ENCODE data around the gene AMN1.
A peak's percentile ranks its signal among the peaks of the same experiment; 100 is the strongest.
"Not testable (repeated sequence)": the region's sequence is repeated elsewhere in the genome, so short reads cannot be mapped to it uniquely, and the experiment has no call there.

AMN1 gene

GRCh38 chr12:31728917-31729640 lies at the start of gene AMN1:
Gene AMN1, minus strand, starts transcription at chr12:31729021. Its CDS starts 13 bp downstream, at chr12:31729008.
- no peaks in the 10 kb centered on the region for H3K36me3 ChIP-seq (ENCODE audit: insufficient read depth, low read depth, low read length)
- peaks cover 21% of the 10 kb centered on the region for H3K27me3 ChIP-seq (ENCODE audit: insufficient read depth, low read length)
- H3K9me3 ChIP-seq (ENCODE audit: insufficient read depth, low read depth, low read length), result no peaks in the 10 kb centered on the region
- peaks cover 23% of the 10 kb centered on the region for H3K4me1 ChIP-seq (ENCODE audit: insufficient read depth, low read length)
- peak within 1 kb of the TSS; percentile 81 for H3K9ac ChIP-seq (ENCODE audit: low read depth, low read length)
- peak within 1 kb of the TSS; percentile 89 for H3K4me3 ChIP-seq (ENCODE audit: low read length)
- H3K27ac ChIP-seq (ENCODE audit: low read length), result no peak within 1 kb of the TSS

- Histone ChIP-seq H3K27ac (ENCODE audit: low read length) (no peak overlapping the region), H3K4me1 (ENCODE audit: insufficient read depth, low read length) (no peaks in the 10 kb centered on the region), H3K9ac (ENCODE audit: low read depth, low read length) (no peak overlapping the region), H3K9me3 (ENCODE audit: insufficient read depth, low read depth, low read length) (no peaks in the 10 kb centered on the region), H3K4me3 (ENCODE audit: low read length) (no peak overlapping the region), H3K36me3 (ENCODE audit: insufficient read depth, low read depth, low read length) (no peaks in the 10 kb centered on the region), H3K27me3 (ENCODE audit: insufficient read depth, low read length) (no peaks in the 10 kb centered on the region)
Measured at GRCh38 chr12:31773867-31774266, 45.0 kb upstream of the AMN1 start.

GRCh38 chr12:31773223-31773750 lies 44.5 kb upstream of the AMN1 start:
- no peaks in the 10 kb centered on the region for H3K27me3 ChIP-seq (ENCODE audit: insufficient read depth, low read length)
- no peak overlapping the region for H3K27ac ChIP-seq (ENCODE audit: low read length)
- H3K4me1 ChIP-seq (ENCODE audit: insufficient read depth, low read length), result no peaks in the 10 kb centered on the region
- no peaks in the 10 kb centered on the region for H3K9me3 ChIP-seq (ENCODE audit: insufficient read depth, low read depth, low read length)
- no peaks in the 10 kb centered on the region for H3K36me3 ChIP-seq (ENCODE audit: insufficient read depth, low read depth, low read length)
- H3K9ac ChIP-seq (ENCODE audit: low read depth, low read length), result no peak overlapping the region
- H3K4me3 ChIP-seq (ENCODE audit: low read length), result no peak overlapping the region

GRCh38 chr12:31772685-31773222 lies 43.9 kb upstream of the AMN1 start:
- no peak overlapping the region for H3K4me3 ChIP-seq (ENCODE audit: low read length)
- H3K27me3 ChIP-seq (ENCODE audit: insufficient read depth, low read length), result no peaks in the 10 kb centered on the region
- H3K36me3 ChIP-seq (ENCODE audit: insufficient read depth, low read depth, low read length), result no peaks in the 10 kb centered on the region
- H3K4me1 ChIP-seq (ENCODE audit: insufficient read depth, low read length), result no peaks in the 10 kb centered on the region
- no peak overlapping the region for H3K9ac ChIP-seq (ENCODE audit: low read depth, low read length)
- H3K9me3 ChIP-seq (ENCODE audit: insufficient read depth, low read depth, low read length), result no peaks in the 10 kb centered on the region
- H3K27ac ChIP-seq (ENCODE audit: low read length), result no peak overlapping the region

GRCh38 chr12:31772186-31772585 lies 43.4 kb upstream of the AMN1 start:
- H3K4me3 ChIP-seq (ENCODE audit: low read length), result no peak overlapping the region

GRCh38 chr12:31768046-31768445 lies 39.2 kb upstream of the AMN1 start:
- no peak overlapping the region for H3K4me3 ChIP-seq (ENCODE audit: low read length)
- no peak overlapping the region for H3K27ac ChIP-seq (ENCODE audit: low read length)
- H3K9me3 ChIP-seq (ENCODE audit: insufficient read depth, low read depth, low read length), result no peaks in the 10 kb centered on the region
- H3K27me3 ChIP-seq (ENCODE audit: insufficient read depth, low read length), result no peaks in the 10 kb centered on the region
- no peak overlapping the region for H3K9ac ChIP-seq (ENCODE audit: low read depth, low read length)
- H3K36me3 ChIP-seq (ENCODE audit: insufficient read depth, low read depth, low read length), result no peaks in the 10 kb centered on the region
- no peaks in the 10 kb centered on the region for H3K4me1 ChIP-seq (ENCODE audit: insufficient read depth, low read length)

More at GRCh38 chr12:31772186-31772585, 43.4 kb upstream of the AMN1 start:
- Histone ChIP-seq H3K9me3 (ENCODE audit: insufficient read depth, low read depth, low read length) (no peaks in the 10 kb centered on the region), H3K36me3 (ENCODE audit: insufficient read depth, low read depth, low read length) (no peaks in the 10 kb centered on the region), H3K27ac (ENCODE audit: low read length) (no peak overlapping the region), H3K4me1 (ENCODE audit: insufficient read depth, low read length) (no peaks in the 10 kb centered on the region), H3K27me3 (ENCODE audit: insufficient read depth, low read length) (no peaks in the 10 kb centered on the region), H3K9ac (ENCODE audit: low read depth, low read length) (no peak overlapping the region)

- H3K27ac ChIP-seq (ENCODE audit: low read length), result no peak overlapping the region
- H3K9ac ChIP-seq (ENCODE audit: low read depth, low read length), result no peak overlapping the region
- peaks cover 2% of the 10 kb centered on the region; the same call in 1 of the 2 replicates for H3K9me3 ChIP-seq (ENCODE audit: insufficient read depth, low read depth, low read length)
- H3K4me3 ChIP-seq (ENCODE audit: low read length), result no peak overlapping the region
- H3K4me1 ChIP-seq (ENCODE audit: insufficient read depth, low read length), result no peaks in the 10 kb centered on the region
- H3K27me3 ChIP-seq (ENCODE audit: insufficient read depth, low read length), result no peaks in the 10 kb centered on the region
- H3K36me3 ChIP-seq (ENCODE audit: insufficient read depth, low read depth, low read length), result no peaks in the 10 kb centered on the region
Measured at GRCh38 chr12:31765931-31766330, 37.1 kb upstream of the AMN1 start.

GRCh38 chr12:31759632-31760459 lies 31.0 kb upstream of the AMN1 start:
- H3K27ac ChIP-seq (ENCODE audit: low read length), result no peak overlapping the region
- peaks cover 5% of the 10 kb centered on the region; the same call in 1 of the 2 replicates for H3K4me1 ChIP-seq (ENCODE audit: insufficient read depth, low read length)
- H3K4me3 ChIP-seq (ENCODE audit: low read length), result no peak overlapping the region
- no peaks in the 10 kb centered on the region for H3K27me3 ChIP-seq (ENCODE audit: insufficient read depth, low read length)
- no peak overlapping the region for H3K9ac ChIP-seq (ENCODE audit: low read depth, low read length)
- peaks cover 2% of the 10 kb centered on the region; the same call in 1 of the 2 replicates for H3K9me3 ChIP-seq (ENCODE audit: insufficient read depth, low read depth, low read length)
- no peaks in the 10 kb centered on the region for H3K36me3 ChIP-seq (ENCODE audit: insufficient read depth, low read depth, low read length)

GRCh38 chr12:31758297-31758696 lies 29.5 kb upstream of the AMN1 start:
- H3K27me3 ChIP-seq (ENCODE audit: insufficient read depth, low read length); H3K9ac ChIP-seq (ENCODE audit: low read depth, low read length); H3K4me3 ChIP-seq (ENCODE audit: low read length); H3K27ac ChIP-seq (ENCODE audit: low read length); H3K4me1 ChIP-seq (ENCODE audit: insufficient read depth, low read length); H3K9me3 ChIP-seq (ENCODE audit: insufficient read depth, low read depth, low read length); H3K36me3 ChIP-seq (ENCODE audit: insufficient read depth, low read depth, low read length): not testable (repeated sequence)

GRCh38 chr12:31756977-31757420 lies 28.2 kb upstream of the AMN1 start:
- H3K4me3 ChIP-seq (ENCODE audit: low read length), result no peak overlapping the region
- H3K4me1 ChIP-seq (ENCODE audit: insufficient read depth, low read length), result peaks cover 5% of the 10 kb centered on the region; the same call in 1 of the 2 replicates
- no peak overlapping the region for H3K9ac ChIP-seq (ENCODE audit: low read depth, low read length)
- no peak overlapping the region for H3K27ac ChIP-seq (ENCODE audit: low read length)
- H3K27me3 ChIP-seq (ENCODE audit: insufficient read depth, low read length), result no peaks in the 10 kb centered on the region
- H3K36me3 ChIP-seq (ENCODE audit: insufficient read depth, low read depth, low read length), result no peaks in the 10 kb centered on the region
- no peaks in the 10 kb centered on the region for H3K9me3 ChIP-seq (ENCODE audit: insufficient read depth, low read depth, low read length)

GRCh38 chr12:31752450-31752849 lies 23.6 kb upstream of the AMN1 start:
- Histone ChIP-seq H3K9me3 (ENCODE audit: insufficient read depth, low read depth, low read length) (no peaks in the 10 kb centered on the region), H3K9ac (ENCODE audit: low read depth, low read length) (no peak overlapping the region), H3K27ac (ENCODE audit: low read length) (no peak overlapping the region), H3K36me3 (ENCODE audit: insufficient read depth, low read depth, low read length) (no peaks in the 10 kb centered on the region), H3K4me3 (ENCODE audit: low read length) (no peak overlapping the region), H3K4me1 (ENCODE audit: insufficient read depth, low read length) (peaks cover 18% of the 10 kb centered on the region), H3K27me3 (ENCODE audit: insufficient read depth, low read length) (no peaks in the 10 kb centered on the region)

Measured in iPS-20b (cell line).